ENCODE results near the gene PDXK.
A peak's percentile ranks its signal among the peaks of the same experiment; 100 is the strongest.

Gene PDXK

DNA sequence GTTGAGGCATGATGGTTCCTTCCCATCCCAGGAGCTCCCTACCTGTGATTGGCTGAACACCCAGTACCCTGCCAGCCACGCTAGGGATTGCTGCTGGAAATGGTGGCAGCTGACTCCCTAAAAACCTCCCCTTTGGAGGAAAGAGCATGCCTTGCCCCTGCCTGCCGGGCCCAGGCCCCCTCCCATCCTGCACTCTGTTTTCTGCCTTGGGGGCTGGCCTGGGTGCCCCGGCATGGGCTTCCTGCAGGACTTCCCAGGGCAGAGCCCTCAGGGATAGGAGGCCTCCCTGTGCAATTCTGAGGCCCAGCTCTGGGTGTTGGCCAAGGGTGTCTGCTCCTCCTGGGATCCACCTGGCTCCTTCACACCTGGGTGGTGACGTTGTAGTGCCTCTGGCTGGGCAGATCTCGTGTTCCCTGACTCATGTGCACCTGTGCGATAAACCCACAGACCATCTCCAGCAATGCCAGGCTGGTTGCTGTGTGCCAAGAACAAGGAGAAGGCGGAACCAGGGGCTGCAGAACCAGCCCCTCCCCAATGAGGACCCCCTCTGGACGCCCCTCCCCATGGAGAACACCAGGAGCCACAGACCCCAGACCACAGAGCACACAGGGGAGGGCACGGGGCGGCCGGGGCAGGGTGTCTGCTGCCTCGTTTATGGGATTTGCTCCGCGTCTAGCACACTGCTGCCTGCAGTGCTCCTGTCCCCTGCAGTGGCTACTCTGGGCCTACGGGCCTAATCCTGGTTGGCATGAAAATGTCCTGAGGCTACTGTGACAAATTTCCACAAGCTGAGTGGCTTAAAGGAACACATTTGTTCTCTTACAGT lies 43.6 kb downstream of the PDXK start:
- DNase-seq (ENCODE audit: low read depth in 1 of 2, low spot score in 1 of 2), result no peak

DNA sequence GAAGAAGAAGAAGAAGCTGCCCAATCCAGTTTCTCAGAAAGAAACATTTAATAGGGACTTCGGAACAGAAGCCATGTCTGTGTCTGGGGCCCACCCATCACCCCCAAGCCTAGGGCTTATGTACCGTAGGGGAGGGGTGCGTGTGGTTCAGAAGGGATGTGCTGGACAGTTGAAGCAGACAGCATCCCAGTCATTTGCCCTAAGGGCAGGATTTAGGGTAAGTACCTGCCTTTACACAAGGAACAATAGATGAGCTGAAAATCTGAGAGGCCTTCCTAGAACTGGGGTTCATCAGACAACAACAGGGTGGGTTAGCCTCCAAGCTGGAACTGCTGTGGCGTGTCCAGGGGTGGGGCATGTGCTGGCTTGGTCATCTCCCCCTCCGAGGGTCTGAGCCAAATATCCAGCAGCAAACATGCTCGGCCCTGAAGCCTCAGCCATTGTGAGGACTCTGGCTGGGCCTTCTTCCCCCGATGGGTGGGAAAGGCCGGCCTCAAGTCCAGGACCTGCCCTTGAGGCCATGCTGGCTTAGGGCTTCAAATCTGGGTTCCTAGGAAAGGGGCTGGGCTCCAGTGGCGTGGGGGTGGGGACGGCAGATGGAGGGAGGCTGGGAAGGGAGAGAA lies 45.1 kb downstream of the PDXK start:
- DNase-seq (ENCODE audit: low read depth in 1 of 2, low spot score in 1 of 2), result no peak

DNA sequence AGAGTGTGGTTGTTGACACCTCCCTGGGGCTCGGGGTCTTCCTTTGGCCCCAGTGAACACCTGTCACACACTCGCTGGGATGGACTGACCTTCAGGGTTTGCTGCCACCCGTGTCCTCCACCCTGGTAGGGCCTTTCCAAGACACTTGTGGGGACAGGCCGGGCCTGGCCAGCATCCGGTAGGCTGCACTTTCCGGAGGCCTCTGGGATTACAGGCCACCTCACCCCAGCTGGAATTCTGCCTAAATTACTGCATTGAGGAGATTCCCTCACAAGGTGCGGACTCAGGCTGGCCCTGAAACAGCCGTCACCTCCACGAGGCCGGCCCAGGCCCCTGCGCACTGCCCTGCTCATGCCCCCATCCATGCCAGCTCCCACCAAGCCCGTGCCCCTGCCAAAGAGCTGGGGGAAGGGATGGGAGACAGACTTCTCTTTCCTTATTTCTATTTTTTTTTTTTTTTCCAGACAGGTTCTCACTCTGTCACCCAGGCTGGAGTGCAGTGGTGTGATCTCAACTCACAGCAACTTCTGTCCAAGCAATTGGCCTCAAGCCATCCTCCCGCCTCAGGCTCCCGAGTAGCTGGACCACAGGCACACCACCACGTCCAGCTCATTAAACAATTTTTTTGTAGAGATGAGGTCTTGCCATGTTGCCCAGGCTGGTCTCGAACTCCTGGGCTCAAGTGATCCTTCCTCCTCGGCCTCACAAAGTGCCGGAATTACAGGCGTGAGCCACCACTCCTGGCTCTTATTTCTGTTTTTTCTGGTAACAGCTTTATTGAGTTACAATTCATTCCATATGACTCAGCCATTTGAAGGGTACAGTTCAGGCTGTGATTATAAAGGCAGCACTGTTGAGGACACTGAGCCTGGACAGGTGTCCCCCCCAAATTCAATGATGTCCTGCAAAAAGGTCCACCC lies 45.9 kb downstream of the PDXK start:
- DNase-seq (ENCODE audit: low read depth in 1 of 2, low spot score in 1 of 2), result no peak

DNA sequence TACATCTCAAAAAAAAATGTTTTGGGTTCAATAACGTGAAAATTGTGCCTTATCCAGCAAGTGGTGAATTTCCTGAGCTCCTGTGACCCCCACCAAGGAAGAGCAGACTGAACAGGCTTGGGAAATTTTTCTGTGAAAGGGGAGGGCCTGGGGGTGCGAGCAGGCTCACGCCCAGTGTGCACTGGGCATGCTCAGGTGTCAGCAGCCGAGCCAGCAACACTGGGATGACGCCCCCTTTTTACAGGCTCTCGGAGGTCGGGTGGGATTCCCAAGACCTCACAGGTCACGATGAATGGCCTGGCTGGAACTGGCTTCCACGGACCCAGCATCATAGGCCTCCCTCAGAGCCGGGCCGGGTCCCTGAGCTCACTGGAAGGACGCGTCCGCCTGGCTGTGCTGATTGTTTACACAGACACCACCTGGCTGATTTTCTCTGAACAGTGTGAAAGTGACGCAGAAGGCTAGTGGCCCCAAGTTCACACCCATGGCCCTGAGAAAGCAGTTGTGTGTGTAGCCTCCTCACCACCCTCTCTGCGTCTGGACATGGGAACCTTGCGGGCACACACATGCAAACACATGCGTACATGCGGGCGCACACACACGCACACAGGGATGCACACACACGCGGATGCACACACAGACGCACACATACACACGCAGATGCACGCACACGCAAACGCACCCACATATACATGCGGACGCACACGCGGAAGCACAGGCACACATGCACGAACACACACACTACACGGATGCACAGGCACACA lies 48.0 kb downstream of the PDXK start:
- no peak for DNase-seq (ENCODE audit: low read depth in 1 of 2, low spot score in 1 of 2)

DNA sequence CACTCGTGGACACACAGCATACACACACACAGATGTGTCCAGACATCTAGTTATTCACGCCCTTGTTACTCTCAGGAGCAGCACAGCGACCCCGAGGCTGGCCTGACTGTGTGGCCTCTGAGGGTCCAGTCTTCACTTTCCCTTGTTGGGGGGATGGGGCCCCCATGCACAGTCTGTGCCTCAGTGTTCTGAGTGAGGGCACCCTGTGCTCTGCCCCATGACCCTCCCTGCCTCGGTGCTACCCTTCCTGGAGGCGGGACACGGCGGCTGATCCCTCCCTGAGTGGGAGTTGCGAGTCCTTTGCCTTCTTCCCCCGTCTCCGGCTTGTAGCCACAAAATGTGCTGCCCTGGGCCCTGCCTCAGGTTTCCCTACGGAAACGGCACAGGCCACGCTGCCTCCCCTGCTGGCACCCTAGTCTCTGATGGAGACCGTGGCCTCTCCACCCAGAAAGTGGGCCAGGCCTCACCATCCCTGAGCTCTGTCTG lies 48.6 kb downstream of the PDXK start:
- no peak for DNase-seq (ENCODE audit: low read depth in 1 of 2, low spot score in 1 of 2)

DNA sequence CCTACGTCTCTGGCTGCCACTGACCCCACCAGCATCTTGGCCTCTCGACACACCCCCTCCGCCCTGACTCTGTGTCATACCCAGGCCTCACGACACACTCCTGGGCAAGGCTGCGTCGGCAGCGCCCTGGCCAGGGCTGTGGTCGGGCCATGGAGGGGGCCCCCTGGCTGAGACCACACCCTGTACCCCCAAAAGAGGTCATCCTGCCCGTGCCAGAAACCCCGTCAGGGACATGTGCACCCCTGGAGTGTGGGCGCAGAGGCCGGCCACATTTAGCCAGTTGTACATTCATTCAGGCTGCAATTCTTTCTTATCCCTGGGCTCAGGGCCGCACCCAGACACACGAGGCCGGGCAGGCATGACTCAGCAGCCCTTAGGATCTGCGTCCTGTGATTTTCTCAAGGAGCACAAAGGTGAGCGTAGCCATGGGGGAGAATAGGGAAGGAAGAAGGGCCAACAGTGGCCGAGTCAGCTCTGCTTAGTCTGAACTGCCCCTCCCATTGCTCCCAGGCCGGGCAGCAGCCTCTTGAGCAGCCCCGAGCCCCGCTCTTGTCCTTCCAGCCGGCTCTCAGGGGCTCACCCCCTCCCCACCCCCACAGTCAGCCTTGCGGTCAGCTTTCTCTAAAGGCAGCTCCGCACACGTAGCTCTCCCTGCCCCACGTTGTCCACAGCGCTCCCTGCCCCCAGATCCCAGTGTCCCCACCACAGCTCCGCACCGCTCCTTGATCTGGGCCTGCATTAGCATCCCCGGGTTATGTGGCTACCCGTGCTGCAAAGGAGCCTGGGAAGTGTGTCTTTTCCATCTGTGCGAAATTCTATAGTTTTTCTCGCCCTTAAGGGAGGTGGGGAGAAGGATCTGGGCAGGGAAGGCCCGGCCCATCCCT lies 49.3 kb downstream of the PDXK start:
- no peak for DNase-seq (ENCODE audit: low read depth in 1 of 2, low spot score in 1 of 2)

DNA sequence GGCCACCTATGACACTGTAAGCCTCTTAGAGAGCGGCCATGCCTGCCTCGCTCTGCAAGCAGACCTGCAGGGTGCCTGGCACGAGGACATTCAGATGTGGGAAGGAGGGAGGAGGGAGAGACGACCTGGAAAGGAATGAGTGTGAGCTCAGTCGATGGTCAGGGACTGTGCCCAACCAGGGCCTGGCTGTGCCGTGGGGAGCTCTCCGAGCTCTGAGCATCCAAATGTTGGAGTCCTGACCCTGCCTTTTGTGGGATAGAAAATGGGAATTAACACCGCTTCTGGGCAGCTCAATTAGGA lies 49.9 kb downstream of the PDXK start:
- DNase-seq (ENCODE audit: low read depth in 1 of 2, low spot score in 1 of 2), result no peak

DNA sequence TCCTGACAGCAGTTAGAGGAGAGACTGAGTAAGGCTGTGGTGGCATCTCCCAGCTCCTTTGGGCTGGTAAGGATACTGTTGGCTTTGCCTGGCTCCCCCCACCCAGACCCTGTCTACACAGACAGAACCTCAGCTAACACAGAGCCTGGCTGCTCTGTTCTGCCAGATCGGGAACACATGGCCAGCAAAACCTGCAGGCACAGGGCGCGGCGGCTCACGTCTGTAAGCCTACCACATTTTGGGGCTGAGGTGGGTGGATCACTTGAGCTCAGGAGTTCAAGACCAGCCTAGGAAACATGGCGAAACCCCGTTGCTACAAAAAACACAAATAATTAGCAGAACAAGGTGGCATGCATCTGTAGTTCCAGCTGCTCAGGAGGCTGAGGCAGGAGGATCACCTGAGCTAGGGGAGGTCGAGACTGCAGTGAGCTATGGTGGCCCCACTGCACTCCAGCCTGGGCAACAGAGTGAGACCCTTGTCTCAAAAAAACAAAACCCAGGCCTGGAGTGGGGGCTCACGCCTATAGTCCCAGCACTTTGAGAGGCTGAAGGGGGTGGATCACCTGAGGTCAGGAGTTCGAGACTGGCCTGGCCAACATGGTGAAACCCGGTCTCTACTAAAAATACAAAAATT lies 50.5 kb downstream of the PDXK start:
- no peak for DNase-seq (ENCODE audit: low read depth in 1 of 2, low spot score in 1 of 2)

DNA sequence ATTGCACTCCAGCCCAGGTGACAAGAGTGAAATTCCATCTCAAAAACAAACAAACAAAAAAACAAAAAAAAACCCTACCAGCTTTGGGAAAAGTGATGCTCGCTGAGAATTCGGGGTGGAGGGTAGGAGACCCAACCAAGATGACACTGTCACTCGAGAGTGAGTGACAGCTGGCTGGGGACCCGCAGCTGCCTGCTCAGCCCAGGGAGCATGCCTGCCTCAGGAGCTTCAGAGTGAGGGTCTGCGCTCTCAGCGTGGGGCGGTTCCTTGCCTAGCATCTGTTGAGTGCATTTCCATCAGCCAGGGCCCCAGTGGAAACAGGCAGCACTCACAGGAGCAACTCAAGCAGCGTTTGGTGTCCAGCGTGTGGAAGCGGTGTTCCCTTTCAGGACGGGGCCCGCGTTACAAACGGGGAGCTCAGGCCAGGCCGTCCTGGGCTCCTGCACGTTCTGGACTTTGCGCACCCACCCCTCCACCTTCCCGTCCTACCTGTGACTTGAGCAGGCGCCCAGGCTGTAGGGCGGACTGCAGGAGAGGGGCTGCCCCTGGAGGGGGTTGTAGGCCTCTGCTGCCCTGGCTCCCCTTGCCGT lies 51.2 kb downstream of the PDXK start:
- no peak for DNase-seq (ENCODE audit: low read depth in 1 of 2, low spot score in 1 of 2)

DNA sequence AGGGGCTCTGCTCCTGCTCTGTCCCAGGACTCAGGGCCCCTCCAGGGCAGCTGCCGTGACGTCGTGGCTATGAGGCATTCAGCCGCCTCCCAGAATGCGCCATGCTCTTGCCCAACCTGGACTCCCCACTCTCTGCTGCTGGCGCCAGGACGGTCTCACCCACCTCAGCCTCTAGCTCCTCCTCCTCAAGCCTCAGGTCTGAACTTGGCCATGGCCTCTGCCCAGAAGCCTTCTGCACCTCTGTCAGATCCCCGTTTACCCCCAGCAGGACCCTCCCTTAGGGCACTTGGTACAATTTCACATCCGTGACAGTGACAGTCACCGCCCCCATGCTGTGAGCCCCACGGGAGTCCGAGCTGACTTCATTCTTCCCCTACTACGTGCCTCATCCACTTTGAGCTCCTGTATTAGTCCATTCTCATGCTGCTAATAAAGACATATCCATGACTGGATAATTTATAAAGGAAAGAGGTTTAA lies 52.3 kb downstream of the PDXK start:
- DNase-seq (ENCODE audit: low read depth in 1 of 2, low spot score in 1 of 2), result no peak

DNA sequence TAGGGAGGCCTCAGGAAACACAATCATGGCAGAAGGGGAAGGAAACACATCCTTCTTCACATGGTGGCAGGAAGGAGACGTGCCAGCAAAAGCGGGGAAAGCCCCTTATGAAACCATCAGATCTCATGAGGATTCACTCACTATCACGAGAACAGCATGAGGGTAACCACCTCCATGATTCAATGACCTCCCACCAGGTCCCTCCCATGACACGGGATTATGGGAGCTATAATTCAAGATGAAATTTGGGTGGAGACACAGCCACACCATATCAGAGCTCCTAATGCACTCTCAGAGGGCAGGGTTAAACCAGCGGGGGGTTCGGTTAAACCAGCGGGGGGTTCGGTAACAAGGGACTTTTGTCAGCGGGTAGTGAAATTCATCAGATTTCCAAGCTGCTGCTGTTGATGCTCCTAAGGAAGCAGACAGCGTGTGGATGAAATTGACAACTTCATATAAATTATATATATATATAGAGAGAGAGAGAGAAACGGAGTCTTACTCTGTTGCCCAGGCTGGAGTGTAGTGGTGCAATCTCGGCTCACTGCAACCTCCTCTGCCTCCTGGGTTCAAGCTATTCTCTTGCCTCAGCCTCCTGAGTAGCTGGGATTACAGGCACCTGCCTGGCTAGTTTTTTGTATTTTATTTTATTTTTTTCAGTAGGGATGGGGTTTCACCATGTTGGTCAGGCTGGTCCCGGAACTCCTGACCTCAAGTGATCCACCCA lies 52.9 kb downstream of the PDXK start:
- DNase-seq (ENCODE audit: low read depth in 1 of 2, low spot score in 1 of 2), result no peak

DNA sequence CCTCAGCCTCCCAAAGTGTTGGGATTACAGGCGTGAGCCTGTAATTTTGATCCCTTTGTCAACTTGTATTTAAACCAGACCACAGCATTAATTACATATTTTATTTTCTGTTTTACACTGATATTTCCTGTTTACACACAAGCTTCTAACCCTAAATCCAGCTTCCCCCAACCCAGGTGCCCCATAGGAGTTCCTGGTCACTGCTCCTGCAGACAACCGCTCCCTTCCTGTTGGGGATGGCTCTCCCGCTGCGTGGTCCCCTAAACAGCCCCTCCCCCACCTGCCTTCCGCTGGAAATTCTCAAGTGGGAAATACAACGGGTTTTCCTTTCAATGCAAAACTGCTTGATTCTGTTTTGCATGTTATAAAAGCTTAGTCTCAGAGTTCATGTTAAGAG lies 53.5 kb downstream of the PDXK start:
- DNase-seq (ENCODE audit: low read depth in 1 of 2, low spot score in 1 of 2), result no peak

DNA sequence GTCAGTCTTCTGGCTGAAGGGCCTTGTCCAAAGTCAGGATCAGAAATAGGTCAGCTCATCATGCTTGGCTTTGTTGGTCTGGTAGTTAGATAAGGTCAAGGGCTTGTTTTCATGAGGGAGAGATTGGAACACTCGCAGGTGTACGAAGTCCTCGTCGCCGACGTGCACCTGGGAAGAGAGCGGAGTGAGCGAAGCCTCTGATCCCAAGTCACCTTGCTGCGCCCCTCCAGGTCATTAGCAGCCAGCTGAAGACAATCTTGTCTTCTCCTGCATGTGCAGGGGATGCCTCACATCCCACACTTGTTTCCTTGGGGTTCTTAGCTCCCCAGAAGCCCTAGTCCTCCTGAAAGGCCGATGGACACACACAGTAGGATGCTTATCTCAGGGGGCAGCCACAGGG lies 55.2 kb downstream of the PDXK start:
- no peak for DNase-seq (ENCODE audit: low read depth in 1 of 2, low spot score in 1 of 2)

DNA sequence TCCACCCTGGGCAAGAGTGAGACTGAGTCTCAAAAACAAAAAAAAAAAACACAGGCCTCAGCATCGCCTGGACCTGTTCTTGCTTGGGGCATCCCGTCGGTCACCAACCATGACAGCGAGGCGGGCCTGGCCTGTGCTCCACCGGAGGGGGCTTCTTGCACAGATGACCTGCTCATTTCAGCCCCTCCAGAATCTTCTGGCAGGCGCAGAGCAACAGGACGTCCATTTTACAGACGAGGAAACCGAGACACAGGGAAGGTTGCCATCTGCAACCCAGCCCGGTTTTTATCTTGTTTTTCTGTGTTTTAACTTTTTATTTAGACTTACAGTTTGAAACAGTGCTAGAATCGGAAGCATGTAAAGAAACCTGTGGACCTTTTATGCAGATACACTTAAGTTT lies 56.3 kb downstream of the PDXK start:
- DNase-seq (ENCODE audit: low read depth in 1 of 2, low spot score in 1 of 2), result no peak

DNA sequence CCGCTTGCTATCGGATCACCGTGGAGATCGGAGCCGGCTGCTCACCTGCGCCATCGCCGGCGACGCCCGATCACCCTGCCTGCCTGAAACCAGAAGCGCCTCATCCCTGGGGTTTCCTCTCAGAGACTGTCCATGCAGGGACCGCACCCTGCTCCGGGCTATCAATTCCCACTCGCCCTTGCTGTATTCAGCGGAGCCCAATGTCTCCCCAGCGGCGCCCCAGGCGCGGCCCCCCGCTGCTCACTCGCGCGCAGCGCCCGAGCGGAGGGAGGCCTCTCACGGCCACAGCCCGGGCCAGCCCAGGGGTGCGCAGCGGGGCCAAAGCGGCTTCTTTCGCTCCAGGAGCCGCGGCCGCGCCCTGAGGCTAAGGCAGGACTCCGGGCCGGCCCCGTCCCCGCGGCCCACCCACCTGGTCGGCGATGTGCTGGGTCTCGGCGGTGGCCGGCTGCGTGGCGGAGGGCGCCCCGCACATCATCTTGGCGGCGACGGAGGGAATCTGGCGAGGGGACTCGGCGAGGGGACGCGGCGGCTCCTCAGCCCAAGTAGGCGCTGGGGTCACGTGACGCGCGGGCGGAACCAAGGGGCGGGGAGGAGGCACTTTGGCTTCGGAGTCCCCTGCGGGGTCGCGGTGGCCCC lies 57.0 kb downstream of the PDXK start, which contains the start of gene CSTB:
TSS of gene CSTB (minus strand) at position 514 of the 636 bp plus-strand sequence. CDS start at position 475, 39 bp downstream.
- peak; percentile 75 to 79 for DNase-seq (ENCODE audit: low read depth in 1 of 2, low spot score in 1 of 2)

DNA sequence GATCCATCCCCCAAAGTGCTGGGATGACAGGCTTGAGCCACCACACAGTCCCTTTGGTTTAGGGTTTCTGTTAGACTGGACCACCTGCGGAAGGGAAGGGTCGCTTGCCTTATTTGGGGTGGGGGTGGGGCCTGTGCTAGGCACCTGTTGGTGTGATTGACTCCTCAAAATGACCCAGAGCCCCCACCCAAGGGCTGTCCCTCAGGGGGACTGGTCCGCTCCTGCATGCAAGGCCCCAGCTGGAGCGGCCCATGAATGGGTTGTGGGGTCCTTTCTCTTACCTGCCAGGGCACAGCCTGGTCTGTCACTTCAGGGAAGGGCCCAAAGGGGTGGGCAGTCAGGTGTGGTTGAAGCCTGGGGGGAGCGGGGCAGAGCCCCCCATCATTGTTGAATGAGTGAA lies 59.0 kb downstream of the PDXK start:
- DNase-seq (ENCODE audit: low read depth in 1 of 2, low spot score in 1 of 2), result no peak

DNA sequence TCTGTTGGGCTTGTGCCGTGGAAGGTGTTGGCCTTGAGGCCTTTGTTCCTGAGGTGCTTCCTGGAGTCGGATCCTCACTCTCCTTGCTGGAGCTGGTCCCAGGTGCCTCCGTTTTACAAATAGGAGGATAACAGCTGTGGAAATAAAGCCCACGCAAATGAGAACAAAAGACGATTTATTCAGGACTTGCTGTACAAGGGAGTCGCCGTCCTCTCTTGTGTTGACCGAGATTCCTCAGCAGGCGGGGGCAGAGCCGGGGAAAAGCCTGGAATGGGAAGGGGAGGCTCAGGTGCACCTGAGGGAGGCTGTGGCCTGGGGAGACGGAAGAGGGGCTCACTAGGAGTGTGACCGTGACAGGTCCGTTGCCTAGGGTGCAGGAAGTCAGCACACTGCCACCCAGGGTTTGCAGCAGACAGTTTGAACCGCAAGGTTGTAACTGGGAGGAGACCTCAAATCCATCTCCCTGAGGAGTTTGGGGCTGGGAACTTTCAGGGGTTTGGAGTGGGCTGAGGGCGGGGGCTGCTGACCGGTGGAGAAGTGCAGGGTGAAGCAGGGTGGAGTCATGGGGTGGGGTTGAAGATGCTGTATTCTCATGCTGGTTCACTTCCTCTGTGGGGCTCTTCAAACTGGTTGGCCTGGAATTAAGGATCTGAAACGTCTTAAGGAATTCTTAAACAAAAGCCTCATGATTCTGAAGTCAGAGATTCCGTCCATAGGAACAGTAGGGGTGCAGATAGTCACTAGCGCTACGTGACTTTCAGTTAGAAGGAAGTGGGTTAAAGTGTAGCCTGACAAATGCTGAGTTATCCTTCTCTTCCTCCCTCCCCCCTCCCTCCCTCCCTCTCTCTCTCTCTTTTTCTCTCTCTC lies 59.8 kb downstream of the PDXK start:
- no peak for DNase-seq (ENCODE audit: low read depth in 1 of 2, low spot score in 1 of 2)

All from activated T-helper 1 cell treated with anti-CD3 and anti-CD28 coated beads, Interleukin-2, amount 50 U/mL, for 16 hours (primary cell).